MCF 10A (cell line): ENCODE results near the gene GAPVD1. TPM values are rescaled to one million over a fixed set of nuclear protein-coding genes. Genes with fewer than 3 reads are reported as not detected.

Experiments used
- BruUV-seq: library from RNA; stranded (reverse); fragments of 400-500 nt; replicated peaks from 2 replicates; lab custom pipeline; 2021; lab: Mats Ljungman, UMichigan
- CTCF ChIA-PET: fragments of 300-600 bp; sonication (Branson Sonifier 250); formaldehyde crosslinking; extraction: SDS; loops from one replicate; lab custom pipeline; 2021; ENCODE audit warnings: antibody characterized with exemption, inconsistent platforms; lab: Yijun Ruan, JAX
- POLR2A ChIA-PET: fragments of 300-600, 350-650 bp; sonication (Branson Sonifier 250); formaldehyde crosslinking; extraction: SDS; loops from one replicate; lab custom pipeline; 2020; ENCODE audit warnings: antibody characterized with exemption, inconsistent platforms; lab: Yijun Ruan, JAX
- DNase-seq: peaks from one replicate; pipeline ENCODE4 v3.0.0-alpha.2; 2018; ENCODE audit not compliant: unreplicated experiment
- H3K27ac Mint-ChIP-seq: one replicate; pipeline ENCODE4 v1.8.0; 2022; ENCODE audit warnings: mild to moderate bottlenecking, low read depth, mixed read lengths; ENCODE audit not compliant: unreplicated experiment
- H3K27me3 Mint-ChIP-seq: one replicate; pipeline ENCODE4 v1.8.0; 2022; ENCODE audit warnings: mixed read lengths; ENCODE audit not compliant: insufficient read depth, unreplicated experiment
- H3K36me3 Mint-ChIP-seq: one replicate; pipeline ENCODE4 v1.8.0; 2022; ENCODE audit warnings: mild to moderate bottlenecking, moderate library complexity, mixed read lengths; ENCODE audit not compliant: insufficient read depth, unreplicated experiment
- H3K4me1 Mint-ChIP-seq: one replicate; pipeline ENCODE4 v1.8.0; 2022; ENCODE audit warnings: mixed read lengths; ENCODE audit not compliant: insufficient read depth, unreplicated experiment
- H3K4me3 Mint-ChIP-seq: one replicate; pipeline ENCODE4 v1.8.0; 2022; ENCODE audit warnings: mild to moderate bottlenecking, moderate library complexity, mixed read lengths; ENCODE audit not compliant: unreplicated experiment
- H3K9me3 Mint-ChIP-seq: one replicate; pipeline ENCODE4 v1.8.0; 2022; ENCODE audit warnings: mixed read lengths; ENCODE audit not compliant: unreplicated experiment
- CTCF ChIP-seq: fragments of 200-600 bp; IDR thresholded peaks from one replicate; pipeline ENCODE4 v1.8.0; 2022; ENCODE audit warnings: antibody characterized with exemption, mild to moderate bottlenecking; ENCODE audit not compliant: unreplicated experiment
- intact Hi-C: fragments of 100-400 bp; cut with micrococcal nuclease; formaldehyde crosslinking; loops from 2 replicates; pipeline ENCODE4 v1.14.1; 2022
- total RNA-seq: library from RNA; stranded (reverse); gene quantifications from 2 replicates; pipeline ENCODE4 v1.2.3, GENCODE V29; 2022

Gene GAPVD1
- total RNA-seq, 1 experiment from 2014 or later: 46.2 TPM

GRCh38 chr9:125376261-125377226, 114.9 kb downstream of the GAPVD1 start:
- intact Hi-C loops: no loop called here
- Mint-ChIP-seq H3K27ac (no peak overlapping the region), H3K27me3 (no peaks in the 10 kb centered on the region), H3K36me3 (no peaks in the 10 kb centered on the region), H3K9me3 (no peaks in the 10 kb centered on the region), H3K4me3 (no peak overlapping the region), H3K4me1 (peaks cover 12% of the 10 kb centered on the region)
- no TSS peak for BruUV-seq
- ChIA-PET CTCF (interaction anchor here (0.6 to 1.2 kb wide), 3 partner anchors 16 to 145 kb away, joined by 3 read pairs; no protein-coding TSS in a partner anchor), POLR2A (interaction anchor here (1.2 kb wide), 1 partner anchor 135 kb away, joined by 5 read pairs; the partner anchor contains the start of gene HSPA5)
- DNase-seq: no peak
- no peak for TF ChIP-seq CTCF

- no peak for DNase-seq
- Mint-ChIP-seq H3K27ac (no peak overlapping the region), H3K9me3 (no peaks in the 10 kb centered on the region), H3K4me3 (no peak overlapping the region), H3K36me3 (no peaks in the 10 kb centered on the region), H3K27me3 (no peaks in the 10 kb centered on the region), H3K4me1 (peaks cover 12% of the 10 kb centered on the region)
- intact Hi-C loops: no loop called here
- ChIA-PET CTCF (interaction anchor here (1.1 to 1.2 kb wide), 2 partner anchors 17 to 136 kb away, joined by 3 read pairs; no protein-coding TSS in a partner anchor), POLR2A (interaction anchor here (1.2 kb wide), 1 partner anchor 136 kb away, joined by 5 read pairs; the partner anchor contains the start of gene HSPA5)
- no peak for TF ChIP-seq CTCF
- no TSS peak for BruUV-seq
Measured at GRCh38 chr9:125377584-125378250, 116.1 kb downstream of the GAPVD1 start.

- Mint-ChIP-seq H3K4me1 (peaks cover 7% of the 10 kb centered on the region), H3K27ac (no peak overlapping the region), H3K27me3 (no peaks in the 10 kb centered on the region), H3K4me3 (no peak overlapping the region), H3K9me3 (no peaks in the 10 kb centered on the region), H3K36me3 (no peaks in the 10 kb centered on the region)
- ChIA-PET CTCF (no interaction called here), POLR2A (interaction anchor here (0.6 kb wide), 1 partner anchor 128 kb away, joined by 3 read pairs; no protein-coding TSS in a partner anchor)
- DNase-seq: no peak
- no TSS peak for BruUV-seq
- TF ChIP-seq CTCF: no peak
- intact Hi-C loops: no loop called here
Measured at GRCh38 chr9:125378778-125379177, 117.2 kb downstream of the GAPVD1 start.
